HL-60 (cell line): ENCODE results near the gene STARD3.

Experiments
- DNase-seq, 2 experiments: peaks; one replicate each; pipeline ENCODE4 v3.0.0-alpha.2; 2010 to 2020; ENCODE audit warnings: low read depth in 1 of 2, low spot score in 1 of 2
- H3K27ac ChIP-seq: fragments of 250-450 bp; sonication (Bioruptor Pico); replicated peaks from 2 replicates; pipeline ENCODE4 v1.5.1; 2020; ENCODE audit warnings: mild to moderate bottlenecking, moderate library complexity
- H3K27me3 ChIP-seq: fragments of 250-450 bp; sonication (Bioruptor Pico); 2 replicates; pipeline ENCODE4 v1.5.1; 2021; ENCODE audit warnings: mild to moderate bottlenecking, moderate library complexity; ENCODE audit not compliant: insufficient read depth, poor library complexity, severe bottlenecking
- H3K4me3 ChIP-seq: replicated peaks from 2 replicates; pipeline ENCODE4 v1.5.1; 2011; ENCODE audit warnings: mild to moderate bottlenecking, control low read depth, low read length; ENCODE audit not compliant: insufficient read depth
- GABPA ChIP-seq: IDR thresholded peaks from 2 replicates; pipeline ENCODE4 v1.6.1; 2012; ENCODE audit warnings: low read depth
- POLR2AphosphoS5 ChIP-seq: IDR thresholded peaks from 2 replicates; pipeline ENCODE4 v1.6.1; 2012; ENCODE audit warnings: low read depth
- SPI1 ChIP-seq: IDR thresholded peaks from 2 replicates; pipeline ENCODE4 v1.6.1; 2012; ENCODE audit warnings: low read depth, mild to moderate bottlenecking, borderline replicate concordance
- TF ChIP-seq, protein P1 (sequence below): IDR thresholded peaks from one replicate; pipeline ENCODE4 v1.5.1; 2011; ENCODE audit warnings: low read length, control low read depth, inconsistent platforms; ENCODE audit not compliant: insufficient read depth
- TF ChIP-seq, protein P2 (sequence below): IDR thresholded peaks from 2 replicates; pipeline ENCODE4 v1.6.1; 2012; ENCODE audit warnings: low read depth; ENCODE audit not compliant: insufficient replicate concordance

STARD3 gene

DNA sequence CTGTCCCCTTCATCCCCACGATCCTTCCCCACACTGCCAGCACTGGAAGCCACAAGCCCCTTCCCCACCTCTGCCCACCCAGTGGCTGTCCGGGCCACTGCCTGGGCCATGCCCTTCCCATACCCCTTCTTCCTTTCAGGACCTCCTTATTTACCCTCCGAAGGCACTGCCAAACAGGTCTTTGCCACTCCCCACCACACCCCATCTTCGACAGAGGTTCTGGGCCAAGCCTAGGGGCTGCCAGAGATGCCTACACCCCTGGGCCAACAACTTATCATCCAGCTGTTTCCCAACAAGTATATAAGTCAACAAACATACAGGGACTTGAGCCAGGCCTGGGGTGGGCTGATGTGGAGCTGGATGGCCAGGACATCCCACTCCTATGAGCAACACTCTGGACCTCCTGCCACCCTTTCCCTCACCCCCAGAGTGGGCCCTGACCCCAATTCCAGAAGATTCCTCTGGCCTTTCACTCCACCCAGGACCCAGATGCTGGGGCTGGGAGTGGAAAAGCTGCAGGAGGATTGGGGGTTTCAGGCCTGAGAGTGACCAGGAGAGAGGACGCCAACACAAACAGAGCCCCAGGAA is 11.7 kb upstream of the STARD3 start:
- TF ChIP-seq POLR2AphosphoS5 (no peak), SPI1 (no peak), GABPA (no peak)
- TF ChIP-seq, protein P1, sequence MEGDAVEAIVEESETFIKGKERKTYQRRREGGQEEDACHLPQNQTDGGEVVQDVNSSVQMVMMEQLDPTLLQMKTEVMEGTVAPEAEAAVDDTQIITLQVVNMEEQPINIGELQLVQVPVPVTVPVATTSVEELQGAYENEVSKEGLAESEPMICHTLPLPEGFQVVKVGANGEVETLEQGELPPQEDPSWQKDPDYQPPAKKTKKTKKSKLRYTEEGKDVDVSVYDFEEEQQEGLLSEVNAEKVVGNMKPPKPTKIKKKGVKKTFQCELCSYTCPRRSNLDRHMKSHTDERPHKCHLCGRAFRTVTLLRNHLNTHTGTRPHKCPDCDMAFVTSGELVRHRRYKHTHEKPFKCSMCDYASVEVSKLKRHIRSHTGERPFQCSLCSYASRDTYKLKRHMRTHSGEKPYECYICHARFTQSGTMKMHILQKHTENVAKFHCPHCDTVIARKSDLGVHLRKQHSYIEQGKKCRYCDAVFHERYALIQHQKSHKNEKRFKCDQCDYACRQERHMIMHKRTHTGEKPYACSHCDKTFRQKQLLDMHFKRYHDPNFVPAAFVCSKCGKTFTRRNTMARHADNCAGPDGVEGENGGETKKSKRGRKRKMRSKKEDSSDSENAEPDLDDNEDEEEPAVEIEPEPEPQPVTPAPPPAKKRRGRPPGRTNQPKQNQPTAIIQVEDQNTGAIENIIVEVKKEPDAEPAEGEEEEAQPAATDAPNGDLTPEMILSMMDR: no peak
- TF ChIP-seq, protein P2, sequence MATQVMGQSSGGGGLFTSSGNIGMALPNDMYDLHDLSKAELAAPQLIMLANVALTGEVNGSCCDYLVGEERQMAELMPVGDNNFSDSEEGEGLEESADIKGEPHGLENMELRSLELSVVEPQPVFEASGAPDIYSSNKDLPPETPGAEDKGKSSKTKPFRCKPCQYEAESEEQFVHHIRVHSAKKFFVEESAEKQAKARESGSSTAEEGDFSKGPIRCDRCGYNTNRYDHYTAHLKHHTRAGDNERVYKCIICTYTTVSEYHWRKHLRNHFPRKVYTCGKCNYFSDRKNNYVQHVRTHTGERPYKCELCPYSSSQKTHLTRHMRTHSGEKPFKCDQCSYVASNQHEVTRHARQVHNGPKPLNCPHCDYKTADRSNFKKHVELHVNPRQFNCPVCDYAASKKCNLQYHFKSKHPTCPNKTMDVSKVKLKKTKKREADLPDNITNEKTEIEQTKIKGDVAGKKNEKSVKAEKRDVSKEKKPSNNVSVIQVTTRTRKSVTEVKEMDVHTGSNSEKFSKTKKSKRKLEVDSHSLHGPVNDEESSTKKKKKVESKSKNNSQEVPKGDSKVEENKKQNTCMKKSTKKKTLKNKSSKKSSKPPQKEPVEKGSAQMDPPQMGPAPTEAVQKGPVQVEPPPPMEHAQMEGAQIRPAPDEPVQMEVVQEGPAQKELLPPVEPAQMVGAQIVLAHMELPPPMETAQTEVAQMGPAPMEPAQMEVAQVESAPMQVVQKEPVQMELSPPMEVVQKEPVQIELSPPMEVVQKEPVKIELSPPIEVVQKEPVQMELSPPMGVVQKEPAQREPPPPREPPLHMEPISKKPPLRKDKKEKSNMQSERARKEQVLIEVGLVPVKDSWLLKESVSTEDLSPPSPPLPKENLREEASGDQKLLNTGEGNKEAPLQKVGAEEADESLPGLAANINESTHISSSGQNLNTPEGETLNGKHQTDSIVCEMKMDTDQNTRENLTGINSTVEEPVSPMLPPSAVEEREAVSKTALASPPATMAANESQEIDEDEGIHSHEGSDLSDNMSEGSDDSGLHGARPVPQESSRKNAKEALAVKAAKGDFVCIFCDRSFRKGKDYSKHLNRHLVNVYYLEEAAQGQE: no peak
- DNase-seq: no peak
- no peak overlapping the region for H3K27ac ChIP-seq
- H3K4me3 ChIP-seq: no peak overlapping the region
- H3K27me3 ChIP-seq: peaks cover 7% of the 10 kb centered on the region

DNA sequence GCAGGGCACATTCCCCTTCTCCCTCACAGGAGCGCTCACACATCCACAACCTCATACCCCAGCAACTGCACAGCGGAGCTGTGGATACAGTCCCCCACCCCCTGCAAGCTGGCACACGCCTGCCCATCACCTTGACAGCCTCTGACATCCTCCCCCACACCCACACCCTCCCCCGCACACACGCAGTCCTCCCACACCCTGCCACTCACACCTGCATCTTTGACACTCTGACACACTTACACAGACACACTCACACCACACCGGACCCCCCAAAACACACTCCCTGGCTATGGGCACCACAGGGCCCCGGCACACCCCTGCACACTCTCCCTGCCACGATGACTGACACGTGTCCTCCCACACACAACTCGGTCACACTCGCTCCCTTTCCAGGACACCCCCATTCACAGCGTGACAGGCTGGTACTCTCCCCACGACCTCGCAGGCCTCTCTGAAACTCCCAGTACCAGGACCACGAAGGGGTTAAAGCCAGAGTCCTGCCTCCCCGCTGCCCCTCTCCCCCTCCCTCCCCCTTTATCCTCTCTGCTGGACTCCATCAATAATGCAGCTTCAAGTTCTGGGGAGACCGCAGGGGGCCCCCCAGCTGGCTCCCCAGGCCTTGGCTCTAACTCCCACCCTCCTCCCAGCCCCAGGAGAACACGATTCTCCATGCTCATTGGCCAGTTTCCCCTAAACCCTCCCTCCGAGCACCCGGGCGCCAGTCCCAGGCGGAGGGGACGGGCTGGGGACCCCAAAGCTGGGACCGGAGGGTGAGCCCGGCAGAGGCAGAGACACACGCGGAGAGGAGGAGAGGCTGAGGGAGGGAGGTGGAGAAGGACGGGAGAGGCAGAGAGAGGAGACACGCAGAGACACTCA is 10.5 kb upstream of the STARD3 start, which contains the start of gene PPP1R1B:
Gene PPP1R1B, plus strand, starts transcription at position 782 of the 876 bp plus-strand sequence. CDS start 441 bp downstream, outside the sequence.
- no peak for DNase-seq
- Histone ChIP-seq H3K27me3 (peaks cover 7% of the 10 kb centered on the region), H3K27ac (no peak within 1 kb of the TSS), H3K4me3 (no peak within 1 kb of the TSS)
- no peak for TF ChIP-seq POLR2AphosphoS5
- no peak for TF ChIP-seq GABPA

DNA sequence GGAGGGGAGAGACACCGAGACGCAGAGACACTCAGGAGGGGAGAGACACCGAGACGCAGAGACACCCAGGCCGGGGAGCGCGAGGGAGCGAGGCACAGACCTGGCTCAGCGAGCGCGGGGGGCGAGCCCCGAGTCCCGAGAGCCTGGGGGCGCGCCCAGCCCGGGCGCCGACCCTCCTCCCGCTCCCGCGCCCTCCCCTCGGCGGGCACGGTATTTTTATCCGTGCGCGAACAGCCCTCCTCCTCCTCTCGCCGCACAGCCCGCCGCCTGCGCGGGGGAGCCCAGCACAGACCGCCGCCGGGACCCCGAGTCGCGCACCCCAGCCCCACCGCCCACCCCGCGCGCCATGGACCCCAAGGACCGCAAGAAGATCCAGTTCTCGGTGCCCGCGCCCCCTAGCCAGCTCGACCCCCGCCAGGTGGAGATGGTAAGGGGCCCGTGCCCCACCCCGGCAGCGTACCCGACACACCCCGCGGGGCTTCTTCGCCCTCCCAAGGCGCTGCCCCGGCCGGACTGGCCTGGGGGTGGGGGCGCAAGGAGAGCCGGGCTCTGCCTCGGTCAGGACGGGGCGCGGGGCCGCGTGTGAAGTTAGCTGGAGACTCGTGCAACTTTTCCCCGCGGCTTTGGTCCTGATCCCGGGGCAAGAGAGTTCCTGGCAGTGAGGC is 9.8 kb upstream of the STARD3 start:
- DNase-seq: no peak
- TF ChIP-seq, protein P1: no peak
- TF ChIP-seq POLR2AphosphoS5 (no peak), SPI1 (no peak), GABPA (no peak)
- TF ChIP-seq, protein P2: no peak
- Histone ChIP-seq H3K27me3 (peaks cover 7% of the 10 kb centered on the region), H3K27ac (no peak overlapping the region), H3K4me3 (no peak overlapping the region)
